HepG2 (cell line): ENCODE data around the gene F7. TPM values are rescaled to one million over a fixed set of nuclear protein-coding genes. Genes with fewer than 3 reads are reported as not detected.

Experiments
- ARID4A ChIP-seq: sonication (generic); formaldehyde crosslinking; IDR thresholded peaks from 2 replicates; pipeline ENCODE4 v1.5.0; 2020; ENCODE audit warnings: mild to moderate bottlenecking, missing genetic modification reagents, borderline replicate concordance
- BCL6 ChIP-seq: IDR thresholded peaks from 2 replicates; pipeline ENCODE4 v1.6.1; 2016; ENCODE audit warnings: missing genetic modification reagents, missing compliant biosample characterization
- HIC2 ChIP-seq: sonication (generic); formaldehyde crosslinking; IDR thresholded peaks from 2 replicates; pipeline ENCODE4 v1.9.0; 2022; ENCODE audit warnings: low read depth, missing genetic modification reagents
- HNF1A ChIP-seq, 2 experiments: sonication (generic) in 1 of 2; formaldehyde crosslinking in 1 of 2; IDR thresholded peaks; 2 replicates each; pipeline versions ENCODE4 v1.4.0 to v1.6.1; 2016 to 2020; ENCODE audit warnings: borderline replicate concordance in 1 of 2, low read depth in 1 of 2, mild to moderate bottlenecking in 1 of 2, missing genetic modification reagents in 1 of 2
- HNRNPLL ChIP-seq: fragments of 200-400 bp; formaldehyde crosslinking; IDR thresholded peaks from 2 replicates; pipeline ENCODE4 v1.6.1; 2017; ENCODE audit warnings: mild to moderate bottlenecking, low read depth, low read length; ENCODE audit not compliant: poor library complexity, severe bottlenecking
- HOXA3 ChIP-seq: sonication (generic); formaldehyde crosslinking; IDR thresholded peaks from 2 replicates; pipeline ENCODE4 v1.5.0; 2020; ENCODE audit warnings: missing genetic modification reagents
- PAX8 ChIP-seq: sonication (generic); formaldehyde crosslinking; IDR thresholded peaks from 2 replicates; pipeline ENCODE4 v1.8.0; 2022; ENCODE audit warnings: mild to moderate bottlenecking, missing genetic modification reagents, borderline replicate concordance
- PLRG1 ChIP-seq: fragments of 450-650 bp; conservative IDR thresholded peaks from 2 replicates; pipeline ENCODE4 v1.6.1; 2016
- SSRP1 ChIP-seq: IDR thresholded peaks from 2 replicates; pipeline ENCODE4 v1.6.1; 2016; ENCODE audit warnings: control low read depth
- TFDP1 ChIP-seq: IDR thresholded peaks from 2 replicates; pipeline ENCODE4 v1.6.1; 2016; ENCODE audit warnings: missing compliant biosample characterization, missing genetic modification reagents, borderline replicate concordance
- TMF1 ChIP-seq: sonication (generic); formaldehyde crosslinking; IDR thresholded peaks from 2 replicates; pipeline ENCODE4 v1.8.1; 2022; ENCODE audit warnings: low read depth, missing genetic modification reagents
- ZFY ChIP-seq: sonication (generic); formaldehyde crosslinking; IDR thresholded peaks from 2 replicates; pipeline ENCODE4 v1.4.0; 2020; ENCODE audit warnings: missing genetic modification reagents
- ZNF839 ChIP-seq: sonication (generic); formaldehyde crosslinking; IDR thresholded peaks from 2 replicates; pipeline ENCODE4 v1.4.0; 2020; ENCODE audit warnings: missing genetic modification reagents, mild to moderate bottlenecking, borderline replicate concordance
- polyA plus RNA-seq, 8 experiments: library from polyadenylated mRNA; depleted of rRNA in 3 of 8; stranded (reverse) in 7 of 8; unstranded in 1 of 8; fragments of >200 nt; fragmentation: Illumina TruSeq in 4 of 8; extraction: Trizol in 4 of 8; gene quantifications; 2 replicates each; pipeline versions ENCODE4 v1.2.1 to v1.2.3, GENCODE V29; 2011 to 2016; ENCODE audit warnings: low read depth in 4 of 8, missing spikeins in 1 of 8, mixed read lengths in 1 of 8; ENCODE audit not compliant: insufficient read depth in 1 of 8
- total RNA-seq, 5 experiments: library from RNA; depleted of rRNA; stranded (reverse); fragments of >200 nt; fragmentation: Illumina TruSeq; extraction: Trizol; gene quantifications; 2 replicates each; pipeline ENCODE4 v1.2.3, GENCODE V29; 2016; ENCODE audit warnings: low read depth in 1 of 5

F7 gene
- total and polyA plus RNA-seq, 2 of the 13 experiments (the other 11 are each of a cell fraction or from before 2014, with no cell fraction given), result 12.6 to 26.5 TPM

- TF ChIP-seq HNF1A (IDR thresholded peaks at IDR 0.05; ENCODE audit: low read depth), result no peak
- no peak for TF ChIP-seq HNF1A (CRISPR knock-in tag; IDR thresholded peaks at IDR 0.05; ENCODE audit: borderline replicate concordance)
- TF ChIP-seq PLRG1, result no peak
- TF ChIP-seq PAX8, result no peak
- TF ChIP-seq SSRP1 (CRISPR knock-in tag), result no peak
- TF ChIP-seq ZNF839 (CRISPR knock-in tag), result no peak; the same call in 1 of the 2 replicates
- no peak; the same call in 1 of the 2 replicates for TF ChIP-seq ZFY (CRISPR knock-in tag)
- no peak for TF ChIP-seq TMF1 (CRISPR knock-in tag)
- TF ChIP-seq HOXA3 (CRISPR knock-in tag), result no peak
- peak; percentile 26 for TF ChIP-seq HNRNPLL
- TF ChIP-seq TFDP1 (CRISPR knock-in tag), result no peak
- no peak for TF ChIP-seq BCL6 (CRISPR knock-in tag)
- TF ChIP-seq HIC2 (CRISPR knock-in tag), result no peak
- no peak for TF ChIP-seq ARID4A (CRISPR knock-in tag)
Observed at GRCh38 chr13:113123226-113124201, 17.9 kb downstream of the F7 start (continued).
